ENCODE data around the gene POU2AF3. TPM values are rescaled to one million over a fixed set of nuclear protein-coding genes. Genes with fewer than 3 reads are reported as not detected.

Gene POU2AF3
- total and polyA plus RNA-seq, 2 donors (not counting 1 experiment from before 2014, with no cell fraction given), result 0.51 to 2.1 TPM

GRCh38 chr11:111303461-111303860 lies 5.1 kb downstream of the POU2AF3 start:
- Histone ChIP-seq H3K27ac (ENCODE audit: low read length in 2 of 2) (no peak overlapping the region), H3K4me3 (ENCODE audit: control extremely low read depth in 1 of 5, extremely low read depth in 1 of 5, insufficient read depth in 1 of 5, low read depth in 2 of 5, low read length in 4 of 5) (no peak overlapping the region), H2AFZ (ENCODE audit: insufficient read depth, low read depth, low read length, poor library complexity, severe bottlenecking) (no peak overlapping the region), H3K79me2 (ENCODE audit: control insufficient read depth, insufficient read depth, low read length) (no peaks in the 10 kb centered on the region), H3K27me3 (replicated peaks in 1 of 4; ENCODE audit: control extremely low read depth in 1 of 4, control insufficient read depth in 3 of 4, insufficient read depth in 4 of 4, low read length in 3 of 4) (peaks cover 0 to 15% (median 4%) of the 10 kb centered on the region in 4 experiments), H3K9ac (ENCODE audit: low read length) (no peak overlapping the region), H3K9me3 (ENCODE audit: control extremely low read depth in 1 of 3, control insufficient read depth in 2 of 3, insufficient read depth in 1 of 3, low read length in 2 of 3) (no peaks in the 10 kb centered on the region), H3K4me1 (ENCODE audit: control insufficient read depth in 2 of 2, insufficient read depth in 2 of 2, low read length in 2 of 2) (peaks cover 28 to 41% of the 10 kb centered on the region in 2 donors), H3K36me3 (replicated peaks in 1 of 2; ENCODE audit: control extremely low read depth in 1 of 2, control insufficient read depth in 1 of 2, extremely low read depth in 1 of 2, insufficient read depth in 2 of 2, low read length in 1 of 2) (peaks cover 0 to 3% of the 10 kb centered on the region in 2 experiments), H3K4me2 (replicated peaks; ENCODE audit: low read depth, low read length, poor library complexity, severe bottlenecking) (no peak overlapping the region), H4K20me1 (ENCODE audit: control insufficient read depth, insufficient read depth, low read length, poor library complexity, severe bottlenecking) (no peaks in the 10 kb centered on the region)
- no CpG with 5 or more reads among the region's 4 CpGs for WGBS (ENCODE audit: insufficient coverage)
- CTCF ChIA-PET, result interaction anchor here (0.9 to 3.8 kb wide), 4 partner anchors 20 to 133 kb away, joined by 3 to 21 read pairs (median 4); no protein-coding TSS in a partner anchor
- DNase-seq (no peak), ATAC-seq (ENCODE audit: low read depth) (no peak)
- no peak for TF ChIP-seq EZH2 (IDR thresholded peaks at IDR 0.05; ENCODE audit: borderline replicate concordance, insufficient read depth, low read depth, low read length, poor library complexity, severe bottlenecking)
- POLR2A ChIA-PET, result interaction anchor here (1.1 kb wide), 1 partner anchor 120 kb away, joined by 4 read pairs; no protein-coding TSS in a partner anchor
- Mint-ChIP-seq H3K9me3 (ENCODE audit: insufficient read depth) (no peaks in the 10 kb centered on the region), H3K27me3 (peaks cover under 1% of the 10 kb centered on the region), H3K4me3 (no peak overlapping the region), H3K4me1 (peaks cover 29% of the 10 kb centered on the region), H3K27ac (no peak overlapping the region)
- intact Hi-C loops (cut with micrococcal nuclease), result no loop called here

GRCh38 chr11:111305162-111305802 lies 6.9 kb downstream of the POU2AF3 start:
- H3K27ac Mint-ChIP-seq, result peak overlapping the region; percentile 32
- Histone ChIP-seq H3K79me2 (ENCODE audit: control insufficient read depth, insufficient read depth, low read length) (no peaks in the 10 kb centered on the region), H3K27me3 (replicated peaks in 1 of 4; ENCODE audit: control extremely low read depth in 1 of 4, control insufficient read depth in 3 of 4, insufficient read depth in 4 of 4, low read length in 3 of 4) (peaks cover 0 to 4% (median 2%) of the 10 kb centered on the region in 4 experiments), H3K4me1 (ENCODE audit: control insufficient read depth in 2 of 2, insufficient read depth in 2 of 2, low read length in 2 of 2) (peaks cover 22 to 26% of the 10 kb centered on the region in 2 donors), H3K9me3 (ENCODE audit: control extremely low read depth in 1 of 3, control insufficient read depth in 2 of 3, insufficient read depth in 1 of 3, low read length in 2 of 3) (no peaks in the 10 kb centered on the region), H3K4me2 (replicated peaks; ENCODE audit: low read depth, low read length, poor library complexity, severe bottlenecking) (no peak overlapping the region), H3K36me3 (replicated peaks in 1 of 2; ENCODE audit: control extremely low read depth in 1 of 2, control insufficient read depth in 1 of 2, extremely low read depth in 1 of 2, insufficient read depth in 2 of 2, low read length in 1 of 2) (peaks cover 0 to 3% of the 10 kb centered on the region in 2 experiments), H4K20me1 (ENCODE audit: control insufficient read depth, insufficient read depth, low read length, poor library complexity, severe bottlenecking) (no peaks in the 10 kb centered on the region), H2AFZ (ENCODE audit: insufficient read depth, low read depth, low read length, poor library complexity, severe bottlenecking) (no peak overlapping the region), H3K9ac (ENCODE audit: low read length) (no peak overlapping the region), H3K27ac (ENCODE audit: low read length in 2 of 2) (no peak overlapping the region), H3K4me3 (ENCODE audit: control extremely low read depth in 1 of 5, extremely low read depth in 1 of 5, insufficient read depth in 1 of 5, low read depth in 2 of 5, low read length in 4 of 5) (no peak overlapping the region)
- ATAC-seq (ENCODE audit: low read depth) (no peak), DNase-seq (no peak)
- H3K9me3 Mint-ChIP-seq (ENCODE audit: insufficient read depth), result no peaks in the 10 kb centered on the region
- WGBS (ENCODE audit: insufficient coverage), result 92% methylated on average over 3 of the region's 5 CpGs
- peaks cover 28% of the 10 kb centered on the region for H3K4me1 Mint-ChIP-seq
- intact Hi-C loops (cut with micrococcal nuclease), result loop anchor here (5.0 kb wide), 1 partner anchor 42 kb away; no protein-coding TSS in a partner anchor
- TF ChIP-seq EZH2 (IDR thresholded peaks at IDR 0.05; ENCODE audit: borderline replicate concordance, insufficient read depth, low read depth, low read length, poor library complexity, severe bottlenecking), result no peak
- no peak for TF ChIP-seq CTCF (IDR thresholded peaks at IDR 0.05)
- ChIA-PET POLR2A (no interaction called here), CTCF (interaction anchor here (3.8 kb wide), 1 partner anchor 117 kb away, joined by 21 read pairs; no protein-coding TSS in a partner anchor)
- H3K27me3 Mint-ChIP-seq, result no peaks in the 10 kb centered on the region
- H3K4me3 Mint-ChIP-seq, result no peak overlapping the region
